GM19452 (cell line): ENCODE measurements around the gene GALNT10.

Experiments
- ATAC-seq: cut with Tn5 transposase; IDR thresholded peaks from one replicate; pipeline ENCODE4 v1.9.1; 2021; ENCODE audit not compliant: unreplicated experiment

Gene GALNT10

GRCh38 chr5:154262342-154262741 lies 71.8 kb downstream of the GALNT10 start:
- no peak for ATAC-seq

- no peak for ATAC-seq
Measured at GRCh38 chr5:154264549-154265196, 74.1 kb downstream of the GALNT10 start.

GRCh38 chr5:154265197-154265773 lies 74.8 kb downstream of the GALNT10 start:
- ATAC-seq = no peak

- ATAC-seq = no peak
Measured at GRCh38 chr5:154267516-154267915, 77.0 kb downstream of the GALNT10 start.

- no peak for ATAC-seq
Measured at GRCh38 chr5:154268073-154268472, 77.5 kb downstream of the GALNT10 start.

- ATAC-seq = no peak
Measured at GRCh38 chr5:154269414-154269813, 78.9 kb downstream of the GALNT10 start.

GRCh38 chr5:154271466-154271865 lies 80.9 kb downstream of the GALNT10 start:
- no peak for ATAC-seq

GRCh38 chr5:154271936-154272514 lies 81.5 kb downstream of the GALNT10 start:
- ATAC-seq = no peak

- ATAC-seq = peak; percentile 68
Measured at GRCh38 chr5:154273028-154273617, 82.6 kb downstream of the GALNT10 start.

GRCh38 chr5:154273963-154274827 lies 83.7 kb downstream of the GALNT10 start:
- ATAC-seq = no peak

GRCh38 chr5:154274828-154275185 lies 84.3 kb downstream of the GALNT10 start:
- no peak for ATAC-seq

- ATAC-seq = no peak
Measured at GRCh38 chr5:154275566-154275965, 85.0 kb downstream of the GALNT10 start.

- ATAC-seq = no peak
Measured at GRCh38 chr5:154276261-154276972, 85.9 kb downstream of the GALNT10 start.

- no peak for ATAC-seq
Measured at GRCh38 chr5:154276973-154277331, 86.4 kb downstream of the GALNT10 start.

GRCh38 chr5:154277499-154277898 lies 87.0 kb downstream of the GALNT10 start:
- no peak for ATAC-seq

GRCh38 chr5:154278186-154278585 lies 87.7 kb downstream of the GALNT10 start:
- no peak for ATAC-seq

GRCh38 chr5:154278908-154279307 lies 88.4 kb downstream of the GALNT10 start:
- ATAC-seq = no peak

GRCh38 chr5:154284433-154284832 lies 93.9 kb downstream of the GALNT10 start:
- ATAC-seq = peak; percentile 91

- ATAC-seq = no peak
Measured at GRCh38 chr5:154285661-154286408, 95.3 kb downstream of the GALNT10 start.

GRCh38 chr5:154286557-154286956 lies 96.0 kb downstream of the GALNT10 start:
- no peak for ATAC-seq
